ENCODE data around the gene STARD9.

STARD9 gene

DNA sequence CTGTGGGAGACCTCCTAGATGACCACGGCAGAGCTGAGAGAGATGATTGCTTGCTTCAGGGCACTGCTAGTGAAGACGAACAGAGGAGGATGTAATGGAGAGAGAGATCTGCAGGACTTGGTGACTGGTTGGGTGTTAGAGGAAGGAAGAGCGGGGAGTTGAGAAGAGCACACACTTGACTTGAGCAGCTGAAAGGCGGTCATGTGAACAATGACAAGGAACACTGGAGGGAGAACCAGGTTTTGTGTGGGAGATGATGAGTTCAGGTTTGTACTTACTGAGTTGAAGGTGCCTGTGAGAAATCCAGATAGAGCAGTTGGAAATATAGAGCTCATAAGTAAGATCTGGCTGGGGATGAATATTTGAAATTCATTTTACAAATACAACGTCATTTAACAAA, 121.2 kb downstream of the STARD9 start:
- DNase-seq = no peak

DNA sequence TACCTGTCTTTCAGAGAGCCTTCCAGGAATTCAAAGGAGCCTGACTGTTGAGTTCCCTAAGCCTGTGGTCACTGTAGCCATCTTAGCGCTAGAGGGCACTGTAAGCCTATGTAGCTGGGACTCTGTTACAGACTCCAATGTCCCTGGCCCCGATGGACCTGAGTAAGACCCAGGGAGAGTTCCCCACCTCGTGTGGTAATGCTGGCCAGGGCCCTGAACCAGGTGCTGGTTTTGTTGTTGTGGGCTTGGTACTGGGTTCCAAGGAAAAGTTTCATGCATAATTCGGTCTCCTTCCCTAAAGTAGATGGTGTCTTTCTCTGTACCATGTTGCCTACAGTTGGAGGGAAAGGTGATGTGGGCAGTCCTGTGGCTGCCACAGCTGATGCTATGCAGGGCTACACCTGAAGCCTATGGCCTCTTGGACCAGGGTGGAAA, 129.1 kb downstream of the STARD9 start:
- DNase-seq = peak; percentile 70

DNA sequence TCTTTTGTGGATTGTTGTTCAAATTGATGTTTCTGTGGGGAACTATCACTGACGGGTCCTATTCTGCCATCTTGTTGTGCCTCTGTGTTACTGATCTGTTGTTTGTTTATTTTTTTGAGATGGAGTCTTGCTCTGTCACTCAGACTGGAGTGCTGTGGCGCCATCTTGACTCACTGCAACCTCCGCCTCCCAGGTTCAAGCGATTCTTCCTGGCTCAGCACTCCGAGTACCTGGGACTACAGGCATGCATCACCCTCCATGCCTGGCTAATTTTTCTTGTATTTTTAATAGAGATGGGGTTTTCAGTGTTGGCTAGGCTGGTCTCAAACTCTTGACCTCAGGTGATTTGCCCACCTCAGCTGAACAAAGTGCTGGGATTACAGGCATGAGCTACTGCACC, 129.9 kb downstream of the STARD9 start:
- no peak for DNase-seq

DNA sequence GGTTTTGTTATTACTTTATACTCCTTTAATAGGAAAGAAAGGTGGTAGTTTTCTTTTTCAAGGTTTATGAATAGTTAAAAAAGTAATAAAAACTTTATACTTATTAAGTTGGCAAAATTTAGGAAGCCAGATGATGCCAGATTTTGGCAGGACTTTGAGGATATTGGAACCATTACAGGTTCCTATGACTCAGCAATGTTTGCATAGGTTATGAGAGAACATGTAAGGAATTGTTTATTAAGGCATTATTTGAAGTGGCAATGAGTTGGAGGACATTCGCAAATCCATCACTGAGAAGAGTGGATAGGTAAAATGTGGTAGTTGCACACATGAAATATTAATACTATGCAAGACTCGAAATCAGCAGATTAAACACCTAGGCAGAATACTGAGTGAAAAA, 131.7 kb downstream of the STARD9 start:
- DNase-seq = no peak

DNA sequence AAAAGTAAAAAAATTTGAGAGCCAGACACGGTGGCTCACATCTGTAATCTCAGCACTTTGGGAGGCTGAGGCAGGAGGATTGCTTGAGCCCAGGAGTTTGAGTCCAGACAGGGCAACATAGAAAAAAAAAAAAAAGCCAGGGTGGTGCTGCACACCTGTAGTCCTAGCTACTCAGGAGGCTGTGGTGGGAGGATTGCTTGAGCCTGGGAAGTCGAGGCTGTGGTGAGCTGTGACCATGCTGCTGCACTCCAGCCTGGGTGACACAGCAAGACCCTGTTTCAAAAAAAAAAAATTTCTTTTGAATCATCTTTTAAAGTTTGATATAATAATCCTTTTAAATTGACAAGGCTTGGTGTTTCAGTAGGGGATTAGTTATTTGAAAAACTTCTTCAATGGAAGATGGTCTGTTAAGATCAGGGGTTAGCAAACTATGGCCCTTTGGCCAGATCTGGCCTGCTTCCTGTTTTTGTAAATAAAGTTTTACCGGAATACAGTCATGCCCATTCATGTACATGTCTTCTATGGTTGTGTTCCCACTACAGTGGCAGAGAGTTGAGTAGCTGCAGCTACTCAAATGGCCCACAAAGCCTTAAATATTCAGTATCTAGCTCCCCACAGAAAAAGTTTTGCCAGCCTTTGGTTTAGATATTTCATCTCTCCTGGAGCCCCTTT, 132.6 kb downstream of the STARD9 start:
- no peak for DNase-seq

DNA sequence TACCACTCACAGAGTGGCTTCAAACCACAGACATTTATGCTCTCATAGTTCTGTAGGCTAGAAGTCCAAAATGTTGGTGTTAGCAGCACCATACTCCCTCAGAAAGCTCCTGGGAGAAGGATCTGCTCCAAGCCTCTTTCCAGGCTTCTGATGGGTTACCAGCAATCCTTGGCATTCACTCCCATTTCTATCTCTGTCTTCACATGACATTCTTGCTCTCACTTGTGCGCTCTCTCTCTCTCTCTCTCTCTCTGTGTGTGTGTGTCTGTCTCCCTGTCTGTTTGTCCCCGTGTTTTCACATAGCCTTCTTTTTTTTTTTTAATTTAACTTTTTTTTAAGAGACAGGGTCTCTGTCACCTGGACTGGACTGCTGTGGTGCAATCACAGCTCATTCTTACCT, 135.3 kb downstream of the STARD9 start:
- no peak for DNase-seq

DNA sequence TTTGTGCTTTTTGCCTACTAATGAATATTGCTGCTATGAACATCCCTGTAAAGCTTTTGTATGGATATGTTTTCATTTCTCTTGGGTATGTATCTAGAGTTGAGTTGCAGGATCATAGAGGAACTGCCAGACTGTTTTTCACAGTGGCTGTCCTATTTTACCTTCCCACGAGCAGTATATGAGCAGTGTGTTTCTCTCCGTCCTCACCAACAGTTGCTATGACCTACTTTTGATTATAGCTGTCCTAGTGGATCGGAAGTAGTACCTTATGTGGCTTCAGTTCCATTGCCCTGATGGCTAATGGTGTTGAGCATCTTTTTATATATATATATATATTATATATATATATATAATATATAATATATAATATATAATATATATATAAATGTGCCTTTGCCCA, 136.3 kb downstream of the STARD9 start:
- no peak for DNase-seq

DNA sequence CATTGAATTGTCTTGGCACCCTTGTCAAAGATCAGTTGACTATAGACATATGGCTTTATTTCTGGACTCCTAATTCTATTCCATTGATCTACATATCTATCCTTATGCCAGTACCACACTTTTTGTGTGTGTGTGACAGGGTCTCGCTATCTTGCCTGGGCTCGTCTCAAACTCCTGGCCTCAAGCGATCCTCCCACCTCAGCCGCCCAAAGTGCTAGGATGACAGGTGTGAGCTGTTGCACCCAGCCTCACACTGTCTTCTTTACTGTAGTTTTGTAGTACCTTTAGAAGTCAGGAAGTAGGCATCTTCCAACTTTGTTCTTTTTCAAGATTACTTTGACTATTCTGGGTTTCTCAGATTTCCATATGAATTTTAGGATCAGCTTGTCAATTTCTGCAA, 137.2 kb downstream of the STARD9 start:
- DNase-seq = no peak

DNA sequence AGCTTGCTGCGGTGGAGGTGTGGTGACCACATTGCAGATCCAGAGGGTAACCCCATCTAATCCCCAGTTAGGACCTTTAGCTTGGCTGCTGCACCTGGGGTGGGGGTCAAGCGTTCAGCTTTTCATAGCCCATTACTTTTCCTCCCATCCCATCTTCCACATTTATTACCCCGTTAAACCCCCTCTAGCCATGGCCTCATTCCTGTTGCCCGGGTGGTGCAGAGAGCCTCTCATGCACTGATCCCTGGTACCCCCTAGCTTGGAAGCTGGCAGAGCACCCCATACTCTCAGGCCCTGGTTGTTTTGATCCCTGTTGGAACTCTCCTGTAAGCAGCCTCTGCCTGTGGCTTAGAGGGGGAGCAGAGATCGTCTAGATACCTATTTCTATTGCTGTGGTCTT, 140.7 kb downstream of the STARD9 start:
- DNase-seq = no peak

DNA sequence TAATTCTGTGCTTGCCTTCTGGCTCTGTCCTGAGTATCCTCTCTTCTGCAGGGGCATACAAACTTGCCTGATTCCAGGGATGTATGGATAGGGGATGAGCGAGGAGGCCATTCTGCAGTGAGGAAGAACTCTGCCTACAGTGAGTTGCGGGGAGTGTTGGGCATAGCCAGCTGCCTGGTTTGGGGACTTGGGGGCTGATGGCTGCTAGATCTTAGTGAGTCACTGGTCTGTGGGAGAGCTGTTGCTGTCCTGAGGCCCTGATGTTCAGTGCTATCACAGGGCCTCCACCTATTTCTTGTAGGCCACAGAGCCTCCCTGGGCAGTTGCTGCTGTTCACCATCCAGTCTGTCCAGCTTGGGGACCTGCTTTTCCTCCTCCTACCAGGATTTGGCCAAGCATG, 141.2 kb downstream of the STARD9 start:
- DNase-seq = no peak

DNA sequence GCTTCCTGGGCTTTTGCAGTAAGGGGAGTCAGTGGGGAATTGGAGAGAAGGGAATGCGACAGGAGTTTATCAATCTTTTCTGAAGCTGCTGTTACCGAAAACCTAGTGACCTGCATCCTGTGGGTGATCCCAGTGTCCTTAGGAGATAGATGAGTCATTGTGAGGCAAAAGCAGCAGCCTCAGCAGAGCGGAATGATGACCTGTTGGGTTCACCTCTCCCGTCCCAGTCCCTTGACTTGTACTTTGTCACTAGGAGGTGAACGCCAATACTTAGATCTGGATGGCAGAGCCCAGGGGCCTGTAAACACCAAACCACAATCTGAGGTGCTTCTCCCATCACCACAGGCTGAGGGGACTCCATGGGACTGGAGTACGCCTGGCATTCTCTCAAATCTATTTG, 143.6 kb downstream of the STARD9 start:
- no peak for DNase-seq

DNA sequence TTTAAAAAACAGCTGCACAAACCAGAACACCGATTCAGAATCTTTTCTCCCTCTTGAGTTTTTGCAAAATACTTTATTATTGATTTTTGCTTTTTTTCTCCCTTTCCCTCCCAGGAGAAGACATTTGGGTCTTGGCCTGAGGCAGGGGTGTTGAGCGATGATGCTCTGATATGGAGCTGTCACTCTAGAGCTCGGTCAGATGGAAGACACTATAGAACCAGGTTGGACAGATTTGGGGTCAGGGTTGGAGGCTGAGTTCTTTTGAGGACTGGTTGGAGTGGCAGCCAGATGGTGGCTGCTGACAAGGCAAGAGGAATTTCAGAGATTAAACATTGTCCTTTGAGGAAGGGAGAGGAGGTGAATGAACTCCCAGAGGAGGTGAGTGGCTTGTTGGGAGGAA, 144.7 kb downstream of the STARD9 start:
- DNase-seq = no peak

DNA sequence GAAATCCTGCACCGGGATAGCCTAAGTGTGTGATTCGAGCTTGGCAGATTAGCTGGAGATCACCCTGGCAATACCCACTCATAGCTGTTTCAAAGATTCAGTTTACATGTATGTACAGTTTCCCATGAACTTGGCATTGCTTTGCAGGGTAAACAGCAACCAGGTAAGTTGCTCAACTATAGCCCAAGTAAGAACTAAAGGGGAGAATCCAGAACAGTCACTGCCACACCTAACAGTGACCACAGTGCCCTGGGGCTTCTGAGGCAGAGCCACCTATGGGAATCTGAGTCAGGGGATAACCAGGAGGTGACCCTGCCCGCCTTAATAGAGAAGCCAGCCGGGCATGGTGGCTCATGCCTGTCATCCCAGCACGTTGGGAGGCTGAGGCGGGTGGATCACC, 145.6 kb downstream of the STARD9 start:
- DNase-seq = no peak

DNA sequence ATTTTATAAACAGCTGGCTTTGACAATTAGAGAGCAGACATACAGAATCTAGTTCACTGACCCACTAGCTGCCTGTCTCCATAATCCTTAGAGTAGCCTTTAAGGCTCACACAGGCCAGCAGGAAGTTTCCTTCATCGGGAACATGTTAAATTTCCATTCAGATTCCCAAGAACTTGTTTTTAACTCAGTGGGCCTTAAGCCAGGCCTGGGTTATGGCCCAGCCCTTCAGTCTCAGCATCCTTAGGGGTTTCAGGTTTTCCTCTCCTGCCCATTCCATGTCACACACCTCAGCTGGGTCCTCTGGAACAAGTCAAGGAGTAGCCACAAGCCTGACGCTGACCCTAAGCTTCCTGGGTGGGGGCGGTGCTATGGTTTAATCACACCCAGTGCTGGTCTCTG, 146.5 kb downstream of the STARD9 start:
- DNase-seq = no peak

DNA sequence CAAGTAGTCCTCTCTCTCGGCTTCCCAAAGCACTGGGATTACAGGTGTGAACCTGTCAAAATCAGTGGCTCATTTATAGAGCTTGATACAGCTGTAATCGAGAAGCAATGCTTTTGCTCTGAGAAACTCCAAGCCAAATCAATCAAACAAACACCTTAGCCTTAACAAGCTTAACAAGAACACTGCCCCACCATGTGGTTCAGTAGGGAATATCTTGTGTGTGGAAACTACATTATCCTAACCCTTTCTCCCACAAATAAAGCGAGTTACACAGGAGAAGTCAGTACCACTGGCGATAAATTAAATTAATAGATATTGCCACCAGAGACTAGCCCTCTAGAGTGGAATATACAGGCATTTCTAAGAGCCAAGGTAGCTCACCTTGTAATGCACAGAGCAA, 147.7 kb downstream of the STARD9 start:
- DNase-seq = no peak

DNA sequence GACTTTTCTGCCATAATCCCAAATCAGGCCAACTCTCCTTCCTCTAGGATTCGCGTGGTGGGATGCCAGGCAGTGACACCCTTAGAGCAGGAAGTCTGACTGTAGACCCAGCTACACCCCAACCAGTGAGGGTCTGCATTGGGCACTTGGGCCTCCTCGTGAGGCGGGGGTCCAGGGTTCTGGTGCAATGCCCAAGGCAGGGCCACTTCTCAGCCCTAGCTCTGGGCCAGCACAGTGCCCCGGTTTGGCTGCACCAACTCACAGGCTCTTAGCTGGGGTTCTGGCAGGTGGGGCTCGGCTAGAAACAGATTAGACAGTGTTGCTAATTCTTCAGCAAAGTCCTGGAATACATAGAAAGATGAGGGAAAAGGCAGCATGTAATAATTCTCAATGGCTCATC, 148.9 kb downstream of the STARD9 start:
- DNase-seq = no peak

DNA sequence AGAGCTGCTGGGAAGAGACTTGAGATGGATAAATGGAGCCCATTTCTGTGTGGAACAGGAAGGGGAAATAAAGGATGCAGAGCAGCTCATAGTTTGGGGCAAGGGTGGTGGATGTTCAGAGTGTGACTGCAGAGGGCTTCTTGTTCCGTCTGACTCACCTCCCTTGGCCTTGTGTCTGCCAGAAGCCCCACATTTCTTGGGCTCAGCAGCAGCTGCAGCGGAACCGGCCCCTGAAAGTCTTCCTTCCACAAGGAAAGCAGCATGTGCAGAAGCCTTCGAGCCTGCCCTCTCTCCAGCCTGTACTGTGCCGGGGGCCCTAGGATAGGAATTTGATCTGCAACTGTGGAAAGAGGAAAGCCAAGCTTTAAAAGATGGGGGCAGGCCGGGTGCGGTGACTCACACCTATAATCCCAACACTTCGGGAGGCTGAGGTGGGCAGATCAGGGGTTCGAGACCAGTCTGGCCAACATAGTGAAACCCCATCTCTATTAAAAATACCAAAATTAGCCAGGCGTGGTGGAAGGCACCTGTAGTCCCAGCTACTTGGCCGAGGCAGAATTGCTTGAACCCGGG, 150.0 kb downstream of the STARD9 start:
- DNase-seq = no peak

DNA sequence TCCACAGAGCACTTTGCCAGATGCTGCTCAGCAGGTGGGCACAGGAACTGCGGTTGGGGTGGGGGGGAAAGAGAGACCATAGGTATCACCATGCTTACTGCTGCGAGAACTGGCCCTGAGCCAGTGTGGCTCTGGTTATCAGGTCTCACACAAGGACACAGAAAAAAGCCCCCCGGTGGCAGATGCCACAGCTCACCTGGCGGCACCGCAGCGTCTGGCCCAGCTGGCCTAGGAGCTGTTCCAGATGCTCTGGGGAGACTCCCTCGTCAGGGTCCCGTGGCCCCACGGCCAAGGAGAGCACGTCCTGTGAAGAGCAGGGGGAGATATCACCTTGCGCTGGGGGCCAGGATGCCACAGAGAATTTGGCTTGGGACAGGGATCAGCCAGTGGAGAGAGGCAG, 150.7 kb downstream of the STARD9 start:
- no peak for DNase-seq

DNA sequence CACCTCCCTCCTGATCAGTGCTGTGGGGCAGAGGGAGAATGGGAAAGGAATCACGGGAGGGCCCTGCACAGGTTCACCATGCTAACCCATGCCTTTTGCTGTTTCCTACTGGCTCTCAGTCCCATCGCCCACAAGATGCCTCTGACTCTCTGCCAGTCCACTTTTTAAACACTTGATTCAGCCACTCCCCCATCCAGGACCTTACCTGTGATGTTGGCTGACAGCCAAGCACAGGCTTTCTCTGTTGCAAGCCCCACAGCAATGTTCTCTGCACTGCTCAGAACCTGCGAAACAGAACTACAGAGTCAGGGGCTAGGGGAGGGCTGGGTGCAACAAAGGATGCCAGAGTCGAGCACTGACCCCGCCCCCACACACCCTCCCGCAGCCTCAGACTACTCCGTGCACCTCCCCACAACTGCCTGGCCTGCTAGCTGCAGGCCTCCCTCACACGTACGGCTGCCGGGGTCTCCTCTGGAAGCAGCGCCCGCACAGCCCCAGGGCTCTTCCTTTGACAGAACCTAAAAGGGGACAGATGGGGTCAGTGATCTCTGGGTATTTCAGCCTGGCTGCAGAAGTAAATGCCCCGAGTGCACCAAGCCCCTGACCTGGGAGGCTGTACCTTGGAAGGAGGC, 152.5 kb downstream of the STARD9 start:
- DNase-seq = no peak

DNA sequence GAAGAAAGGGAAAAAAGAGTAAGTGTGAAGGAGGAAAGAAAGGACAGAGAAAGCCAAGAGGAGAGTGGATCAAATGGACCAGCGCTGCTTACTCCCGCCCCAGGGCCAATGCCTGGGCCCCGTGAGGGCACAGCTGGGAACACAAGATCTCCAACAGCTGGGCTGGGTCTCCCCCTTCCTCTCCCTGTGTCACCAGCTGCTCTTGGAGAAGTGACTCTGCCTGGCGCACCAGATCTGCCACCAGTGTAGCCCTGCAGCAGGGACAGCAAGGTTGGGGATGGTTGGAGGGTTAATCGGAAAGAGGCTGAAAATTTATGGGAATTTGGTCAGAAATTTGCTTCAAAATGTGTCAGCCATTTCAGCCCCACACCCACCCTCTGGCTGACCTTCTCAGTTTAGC, 153.2 kb downstream of the STARD9 start:
- no peak for DNase-seq

DNA sequence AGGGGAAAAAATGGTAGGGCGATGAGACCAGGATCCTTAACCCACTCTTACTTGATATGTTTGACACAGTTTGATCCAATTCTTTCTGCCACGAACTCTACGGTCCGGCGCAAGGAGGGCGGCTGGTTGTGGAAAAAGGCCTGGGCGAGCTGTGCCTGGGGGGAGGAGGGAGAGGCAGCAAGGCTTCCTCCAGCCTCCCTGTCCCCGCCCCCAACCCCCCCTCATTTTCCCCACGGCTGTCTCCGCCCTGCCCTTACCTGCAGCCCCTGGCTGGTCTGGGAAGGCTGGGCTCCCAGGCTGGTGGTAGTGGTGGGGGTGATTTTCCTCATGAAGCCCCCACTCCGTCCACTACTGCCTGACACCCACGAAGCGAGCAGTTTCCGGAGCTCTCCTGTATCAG, 153.6 kb downstream of the STARD9 start:
- no peak for DNase-seq

DNA sequence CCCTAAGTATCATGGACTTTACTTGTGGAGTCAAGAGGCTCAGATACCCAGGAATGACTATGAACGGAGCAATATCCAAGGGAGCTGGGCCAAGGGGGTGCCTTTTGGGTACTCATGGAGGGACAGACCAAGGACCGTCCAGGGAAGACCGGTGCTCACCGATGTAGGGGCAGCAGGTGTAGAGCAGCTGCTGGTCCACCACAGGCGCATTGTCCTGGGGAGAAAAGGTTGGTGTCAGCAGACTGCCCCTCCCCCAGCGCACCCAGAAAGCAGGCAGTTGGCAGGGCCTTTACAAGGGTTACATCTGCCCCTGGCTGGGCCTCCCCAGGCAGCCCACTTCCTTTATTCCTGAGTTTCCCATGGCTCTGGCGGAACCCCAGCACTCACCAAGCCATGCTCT, 154.0 kb downstream of the STARD9 start:
- DNase-seq = no peak

DNA sequence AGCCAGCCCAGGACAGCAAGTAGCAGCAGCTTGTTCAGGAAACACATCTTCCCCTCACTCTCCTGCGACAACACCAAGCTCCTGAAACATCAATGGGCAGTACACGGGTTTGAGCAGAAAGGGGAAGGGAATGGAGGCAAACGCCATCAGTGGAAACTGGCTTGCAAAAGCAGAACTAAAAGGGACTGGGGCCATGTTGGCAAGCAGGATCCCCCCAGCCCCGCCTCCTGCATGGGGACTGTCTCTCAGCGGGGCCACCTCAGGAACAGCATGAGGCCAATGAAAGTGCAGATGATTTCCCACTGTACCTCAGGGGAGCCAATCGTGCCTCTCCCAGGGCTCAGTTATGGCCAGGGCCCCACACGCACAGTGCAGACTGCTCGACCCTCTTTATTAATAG, 154.7 kb downstream of the STARD9 start:
- DNase-seq = no peak

DNA sequence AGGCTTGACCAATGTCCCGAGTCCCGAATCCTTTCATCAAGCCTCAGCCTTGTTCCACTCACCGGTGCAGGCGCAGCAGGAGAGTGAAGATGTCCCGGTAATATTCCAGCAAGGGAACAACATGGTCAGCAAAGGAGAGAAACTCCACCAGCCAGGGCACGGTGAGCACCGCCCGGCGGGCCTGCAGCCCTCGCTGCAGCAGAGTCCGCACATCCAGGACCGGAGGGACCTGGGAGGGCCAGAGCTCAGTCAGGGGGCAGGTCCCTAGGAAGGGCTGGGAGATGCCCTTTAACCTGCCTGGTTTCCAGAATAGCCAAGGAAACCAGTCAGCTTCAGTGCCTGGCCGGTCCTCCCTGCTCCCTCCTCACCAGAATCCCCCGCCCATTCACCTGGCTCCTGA, 155.1 kb downstream of the STARD9 start:
- no peak for DNase-seq

DNA sequence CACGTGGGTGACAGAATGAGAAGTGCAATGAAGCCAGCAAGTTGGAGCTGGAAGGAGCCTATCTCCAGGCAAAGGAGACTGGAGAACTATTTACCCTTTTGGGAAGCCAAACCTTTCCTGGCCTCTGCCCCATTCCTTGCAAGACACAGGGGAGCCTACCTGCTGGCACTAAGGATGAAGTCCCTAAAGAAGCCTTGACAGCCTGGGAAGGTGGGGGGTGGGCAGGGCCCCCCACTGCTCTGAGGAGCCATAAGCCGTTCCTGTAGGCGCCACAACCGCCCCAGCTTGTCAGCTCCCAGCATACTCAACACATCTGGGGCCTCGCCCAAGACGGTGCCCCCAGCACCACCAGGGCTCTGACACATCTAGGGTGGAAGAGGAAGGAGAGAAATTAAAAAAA, 156.1 kb downstream of the STARD9 start:
- DNase-seq = no peak
